ENCODE results near the gene USP3.

DNA sequence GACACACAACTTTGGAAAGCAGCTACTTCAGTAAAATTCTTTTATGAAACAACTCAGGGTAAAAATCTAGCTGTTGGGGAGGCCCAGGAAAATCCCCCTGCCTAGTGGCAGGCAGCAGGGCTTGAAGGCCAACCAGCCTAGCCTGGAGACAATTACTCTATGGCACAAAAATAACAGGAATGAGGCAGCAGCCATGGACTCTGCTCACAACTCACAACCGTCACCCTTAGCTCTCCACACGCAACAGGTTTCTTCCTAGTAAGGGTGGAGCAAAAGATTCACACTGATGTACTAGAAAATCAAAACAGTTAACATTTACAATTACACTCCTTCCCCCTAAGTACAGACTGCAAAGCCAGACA lies 92.3 kb downstream of the USP3 start:
- TF ChIP-seq EZH2phosphoT487 (IDR thresholded peaks at IDR 0.05; ENCODE audit: insufficient read depth, low read depth), result no peak
- no peak for TF ChIP-seq EZH2 (IDR thresholded peaks at IDR 0.05; ENCODE audit: insufficient read depth, poor library complexity, severe bottlenecking)

Measured in GM23248 (cell line).